Measurements from ENCODE around the gene ANP32D.

DNA sequence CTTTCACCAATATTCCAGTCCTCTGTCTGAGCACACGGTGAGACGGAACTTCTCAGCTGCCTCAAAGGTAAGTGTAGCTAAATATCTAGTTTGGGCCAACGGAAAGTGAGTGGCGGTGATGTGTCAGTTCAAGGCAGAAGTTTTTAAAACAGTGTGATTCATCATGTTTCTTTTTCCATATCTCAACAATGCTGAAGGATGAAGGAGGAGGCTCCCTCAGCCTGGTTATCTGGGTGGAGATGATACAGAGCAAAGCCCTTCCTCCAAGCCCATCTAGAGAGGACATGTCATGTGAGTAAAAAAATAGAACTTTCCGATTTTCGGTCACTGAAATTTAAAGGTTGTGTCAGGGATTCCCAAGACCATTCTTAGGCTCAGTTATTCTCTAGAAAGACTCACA is 13.1 kb upstream of the ANP32D start:
- TF ChIP-seq, protein P1, sequence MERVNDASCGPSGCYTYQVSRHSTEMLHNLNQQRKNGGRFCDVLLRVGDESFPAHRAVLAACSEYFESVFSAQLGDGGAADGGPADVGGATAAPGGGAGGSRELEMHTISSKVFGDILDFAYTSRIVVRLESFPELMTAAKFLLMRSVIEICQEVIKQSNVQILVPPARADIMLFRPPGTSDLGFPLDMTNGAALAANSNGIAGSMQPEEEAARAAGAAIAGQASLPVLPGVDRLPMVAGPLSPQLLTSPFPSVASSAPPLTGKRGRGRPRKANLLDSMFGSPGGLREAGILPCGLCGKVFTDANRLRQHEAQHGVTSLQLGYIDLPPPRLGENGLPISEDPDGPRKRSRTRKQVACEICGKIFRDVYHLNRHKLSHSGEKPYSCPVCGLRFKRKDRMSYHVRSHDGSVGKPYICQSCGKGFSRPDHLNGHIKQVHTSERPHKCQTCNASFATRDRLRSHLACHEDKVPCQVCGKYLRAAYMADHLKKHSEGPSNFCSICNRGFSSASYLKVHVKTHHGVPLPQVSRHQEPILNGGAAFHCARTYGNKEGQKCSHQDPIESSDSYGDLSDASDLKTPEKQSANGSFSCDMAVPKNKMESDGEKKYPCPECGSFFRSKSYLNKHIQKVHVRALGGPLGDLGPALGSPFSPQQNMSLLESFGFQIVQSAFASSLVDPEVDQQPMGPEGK (tag by site-specific recombination; IDR thresholded peaks at IDR 0.05) = no peak
- TF ChIP-seq, protein P2, sequence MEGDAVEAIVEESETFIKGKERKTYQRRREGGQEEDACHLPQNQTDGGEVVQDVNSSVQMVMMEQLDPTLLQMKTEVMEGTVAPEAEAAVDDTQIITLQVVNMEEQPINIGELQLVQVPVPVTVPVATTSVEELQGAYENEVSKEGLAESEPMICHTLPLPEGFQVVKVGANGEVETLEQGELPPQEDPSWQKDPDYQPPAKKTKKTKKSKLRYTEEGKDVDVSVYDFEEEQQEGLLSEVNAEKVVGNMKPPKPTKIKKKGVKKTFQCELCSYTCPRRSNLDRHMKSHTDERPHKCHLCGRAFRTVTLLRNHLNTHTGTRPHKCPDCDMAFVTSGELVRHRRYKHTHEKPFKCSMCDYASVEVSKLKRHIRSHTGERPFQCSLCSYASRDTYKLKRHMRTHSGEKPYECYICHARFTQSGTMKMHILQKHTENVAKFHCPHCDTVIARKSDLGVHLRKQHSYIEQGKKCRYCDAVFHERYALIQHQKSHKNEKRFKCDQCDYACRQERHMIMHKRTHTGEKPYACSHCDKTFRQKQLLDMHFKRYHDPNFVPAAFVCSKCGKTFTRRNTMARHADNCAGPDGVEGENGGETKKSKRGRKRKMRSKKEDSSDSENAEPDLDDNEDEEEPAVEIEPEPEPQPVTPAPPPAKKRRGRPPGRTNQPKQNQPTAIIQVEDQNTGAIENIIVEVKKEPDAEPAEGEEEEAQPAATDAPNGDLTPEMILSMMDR (tag by site-specific recombination; IDR thresholded peaks at IDR 0.05) = no peak
- TF ChIP-seq ZNF558 (tag by site-specific recombination; IDR thresholded peaks at IDR 0.05) = no peak
- TF ChIP-seq, protein P3, sequence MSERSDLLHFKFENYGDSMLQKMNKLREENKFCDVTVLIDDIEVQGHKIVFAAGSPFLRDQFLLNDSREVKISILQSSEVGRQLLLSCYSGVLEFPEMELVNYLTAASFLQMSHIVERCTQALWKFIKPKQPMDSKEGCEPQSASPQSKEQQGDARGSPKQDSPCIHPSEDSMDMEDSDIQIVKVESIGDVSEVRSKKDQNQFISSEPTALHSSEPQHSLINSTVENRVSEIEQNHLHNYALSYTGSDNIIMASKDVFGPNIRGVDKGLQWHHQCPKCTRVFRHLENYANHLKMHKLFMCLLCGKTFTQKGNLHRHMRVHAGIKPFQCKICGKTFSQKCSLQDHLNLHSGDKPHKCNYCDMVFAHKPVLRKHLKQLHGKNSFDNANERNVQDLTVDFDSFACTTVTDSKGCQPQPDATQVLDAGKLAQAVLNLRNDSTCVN (tag by site-specific recombination; optimal IDR thresholded peaks at IDR 0.05) = no peak
- no peak for TF ChIP-seq ZNF394 (tag by site-specific recombination; IDR thresholded peaks at IDR 0.05; ENCODE audit: borderline replicate concordance)

Measured in HEK293 (cell line).